Stimulated activated CD8-positive, alpha-beta memory T cell treated with anti-CD3 and anti-CD28 coated beads, Interleukin-15, amount 100 ng/mL, for 24 hours (primary cell): ENCODE data around the gene ZNF552.
"Not testable (repeated sequence)": the region's sequence is repeated elsewhere in the genome, so short reads cannot be mapped to it uniquely, and the experiment has no call there.

ENCODE experiments used
- DNase-seq: peaks from one replicate; pipeline ENCODE4 v3.0.0-alpha.2; 2020; ENCODE audit warnings: low read depth

Gene ZNF552

GRCh38 chr19:57814505-57815246 lies at the start of gene ZNF552:
Gene ZNF552 (minus strand): TSS chr19:57814913. CDS start chr19:57814743, 170 bp downstream.
- peak; percentile 33 for DNase-seq

- not testable (repeated sequence) for DNase-seq
These were observed 47.6 kb upstream of the ZNF552 start for GRCh38 chr19:57862351-57862750.

GRCh38 chr19:57854117-57854516 lies 39.4 kb upstream of the ZNF552 start:
- DNase-seq = not testable (repeated sequence)

GRCh38 chr19:57851812-57852603 lies 37.3 kb upstream of the ZNF552 start:
- not testable (repeated sequence) for DNase-seq

- DNase-seq = no peak
These were observed 35.9 kb upstream of the ZNF552 start for GRCh38 chr19:57850553-57851017.

GRCh38 chr19:57849666-57850473 lies 35.2 kb upstream of the ZNF552 start, which contains the start of gene ZNF587:
Gene ZNF587 (plus strand): TSS chr19:57849859. CDS start chr19:57850039, 180 bp downstream.
- DNase-seq = peak; percentile 46

GRCh38 chr19:57849162-57849665 lies 34.5 kb upstream of the ZNF552 start:
- DNase-seq = not testable (repeated sequence)

- not testable (repeated sequence) for DNase-seq
These were observed 32.5 kb upstream of the ZNF552 start for GRCh38 chr19:57847164-57847563.

- DNase-seq = no peak
These were observed 26.5 kb upstream of the ZNF552 start for GRCh38 chr19:57841122-57841763.

- not testable (repeated sequence) for DNase-seq
These were observed 24.0 kb upstream of the ZNF552 start for GRCh38 chr19:57838622-57839191.

- not testable (repeated sequence) for DNase-seq
These were observed 22.3 kb upstream of the ZNF552 start for GRCh38 chr19:57836991-57837390.

GRCh38 chr19:57830071-57830602 lies 15.4 kb upstream of the ZNF552 start, which contains the start of gene ZNF587B:
Gene ZNF587B (plus strand): TSS chr19:57830299. CDS start chr19:57830529, 230 bp downstream.
- DNase-seq = no peak

- DNase-seq = no peak
These were observed 14.6 kb upstream of the ZNF552 start for GRCh38 chr19:57829316-57829715.

- no peak for DNase-seq
These were observed 10.8 kb upstream of the ZNF552 start for GRCh38 chr19:57825511-57825910.

- not testable (repeated sequence) for DNase-seq
These were observed 8.9 kb upstream of the ZNF552 start for GRCh38 chr19:57823608-57824007.

- not testable (repeated sequence) for DNase-seq
These were observed 8.4 kb upstream of the ZNF552 start for GRCh38 chr19:57823155-57823554.

GRCh38 chr19:57821501-57821900 lies 6.8 kb upstream of the ZNF552 start:
- DNase-seq = not testable (repeated sequence)

GRCh38 chr19:57821095-57821494 lies 6.4 kb upstream of the ZNF552 start:
- DNase-seq = not testable (repeated sequence)

GRCh38 chr19:57820599-57820998 lies 5.9 kb upstream of the ZNF552 start:
- DNase-seq = no peak

GRCh38 chr19:57819475-57820148 lies 4.9 kb upstream of the ZNF552 start:
- peak; percentile 50 for DNase-seq
